Ishikawa (cell line): ENCODE data around the gene PATJ.

Source experiments
- CEBPB ChIP-seq: IDR thresholded peaks from 2 replicates; pipeline ENCODE4 v1.6.1; 2012
- CREB1 ChIP-seq: IDR thresholded peaks from 2 replicates; pipeline ENCODE4 v1.6.1; 2012; ENCODE audit warnings: low read depth
- EGR1 ChIP-seq: IDR thresholded peaks from 2 replicates; pipeline ENCODE4 v1.6.1; 2012
- EP300 ChIP-seq: IDR thresholded peaks from 2 replicates; pipeline ENCODE4 v1.6.1; 2012; ENCODE audit warnings: borderline replicate concordance
- FOXM1 ChIP-seq: IDR thresholded peaks from 2 replicates; pipeline ENCODE4 v1.6.1; 2012; ENCODE audit warnings: low read depth, borderline replicate concordance
- MAX ChIP-seq: IDR thresholded peaks from 2 replicates; pipeline ENCODE4 v1.6.1; 2012
- NFIC ChIP-seq: IDR thresholded peaks from 2 replicates; pipeline ENCODE4 v1.6.1; 2012
- RAD21 ChIP-seq: IDR thresholded peaks from 2 replicates; pipeline ENCODE4 v1.6.1; 2012; ENCODE audit warnings: low read depth
- REST ChIP-seq: IDR thresholded peaks from 2 replicates; pipeline ENCODE4 v1.6.1; 2012; ENCODE audit warnings: low read depth, mild to moderate bottlenecking
- TAF1 ChIP-seq: IDR thresholded peaks from 2 replicates; pipeline ENCODE4 v1.6.1; 2012; ENCODE audit warnings: low read depth, mild to moderate bottlenecking
- TCF12 ChIP-seq: IDR thresholded peaks from 2 replicates; pipeline ENCODE4 v1.6.1; 2012; ENCODE audit warnings: low read depth
- TEAD4 ChIP-seq: IDR thresholded peaks from 2 replicates; pipeline ENCODE4 v1.6.1; 2012
- USF1 ChIP-seq: IDR thresholded peaks from 2 replicates; pipeline ENCODE4 v1.6.1; 2012
- YY1 ChIP-seq: IDR thresholded peaks from 2 replicates; pipeline ENCODE4 v1.6.1; 2012; ENCODE audit warnings: low read depth
- ZBTB7A ChIP-seq: IDR thresholded peaks from 2 replicates; pipeline ENCODE4 v1.6.1; 2012; ENCODE audit warnings: low read depth

The PATJ gene

GRCh38 chr1:62025154-62025553 lies 282.9 kb downstream of the PATJ start:
- no peak for TF ChIP-seq ZBTB7A
- no peak for TF ChIP-seq TEAD4
- TF ChIP-seq RAD21 = no peak

GRCh38 chr1:62025892-62026291 lies 283.6 kb downstream of the PATJ start:
- TF ChIP-seq RAD21 (no peak), ZBTB7A (no peak), REST (no peak), CREB1 (no peak), FOXM1 (no peak), YY1 (no peak), EP300 (no peak), EGR1 (no peak), TCF12 (no peak), MAX (no peak), USF1 (no peak), CEBPB (no peak), TEAD4 (no peak), TAF1 (no peak), NFIC (no peak)

- no peak for TF ChIP-seq TCF12
- TF ChIP-seq EGR1 = no peak
- TF ChIP-seq MAX = no peak
- no peak for TF ChIP-seq YY1
- TF ChIP-seq TAF1 = no peak
- no peak for TF ChIP-seq FOXM1
- TF ChIP-seq USF1 = no peak
- TF ChIP-seq EP300 = no peak
- no peak for TF ChIP-seq REST
- no peak for TF ChIP-seq CEBPB
- no peak for TF ChIP-seq NFIC
Observed at GRCh38 chr1:62029704-62030103, 287.4 kb downstream of the PATJ start.

- TF ChIP-seq TEAD4 (no peak), CEBPB (no peak), YY1 (no peak), CREB1 (no peak), TAF1 (no peak), FOXM1 (no peak), TCF12 (no peak), EGR1 (no peak), NFIC (no peak), RAD21 (no peak), EP300 (no peak), USF1 (no peak), ZBTB7A (no peak), MAX (no peak), REST (no peak)
Observed at GRCh38 chr1:62034790-62035189, 292.5 kb downstream of the PATJ start.

GRCh38 chr1:62037274-62037673 lies 295.0 kb downstream of the PATJ start:
- no peak for TF ChIP-seq FOXM1
- no peak for TF ChIP-seq YY1
- TF ChIP-seq CEBPB = no peak
- TF ChIP-seq EGR1 = no peak
- no peak for TF ChIP-seq CREB1
- TF ChIP-seq ZBTB7A = no peak
- TF ChIP-seq TEAD4 = no peak
- TF ChIP-seq TAF1 = no peak
- TF ChIP-seq NFIC = no peak
- no peak for TF ChIP-seq EP300
- no peak for TF ChIP-seq RAD21
- TF ChIP-seq MAX = no peak
- TF ChIP-seq USF1 = no peak
